DND-41 (cell line): ENCODE data around the gene BMP7.

Experiments
- EZH2 ChIP-seq: IDR thresholded peaks from 3 replicates; pipeline ENCODE4 v1.6.1; 2012; ENCODE audit warnings: borderline replicate concordance, low read depth, mild to moderate bottlenecking, moderate library complexity, low read length, inconsistent platforms; ENCODE audit not compliant: severe bottlenecking
- TF ChIP-seq, protein P1 (sequence below): IDR thresholded peaks from 2 replicates; pipeline ENCODE4 v1.5.1; 2012; ENCODE audit warnings: borderline replicate concordance, low read length, moderate library complexity, mild to moderate bottlenecking; ENCODE audit not compliant: poor library complexity, severe bottlenecking; ENCODE audit errors: extremely low read depth

DNA sequence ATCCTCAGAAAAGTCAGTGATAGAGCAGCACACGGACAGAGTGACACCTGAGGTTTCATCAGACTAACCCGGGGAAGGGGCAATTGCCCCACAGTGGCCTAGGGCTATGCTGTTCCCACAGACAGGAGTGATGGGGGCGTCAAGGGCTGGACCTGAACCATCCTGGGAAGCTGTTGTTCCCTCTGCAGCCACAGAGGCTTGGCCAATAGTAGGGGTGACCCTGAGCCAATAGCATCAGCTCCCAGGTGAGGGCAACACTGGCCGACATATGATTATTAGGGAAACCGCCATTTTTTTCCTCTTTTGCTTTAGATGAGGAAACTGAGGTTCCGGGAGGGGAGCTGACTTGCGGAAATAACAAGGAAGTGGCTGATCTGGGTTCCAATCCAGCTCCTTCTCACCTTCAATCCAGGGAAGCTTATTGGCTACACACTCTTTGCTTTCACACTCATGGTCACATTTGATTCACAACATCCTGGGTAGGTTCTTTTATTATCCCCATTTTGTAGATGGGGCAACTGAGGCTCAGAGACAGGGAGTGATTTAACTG is 126.0 kb downstream of the BMP7 start:
- TF ChIP-seq, protein P1, sequence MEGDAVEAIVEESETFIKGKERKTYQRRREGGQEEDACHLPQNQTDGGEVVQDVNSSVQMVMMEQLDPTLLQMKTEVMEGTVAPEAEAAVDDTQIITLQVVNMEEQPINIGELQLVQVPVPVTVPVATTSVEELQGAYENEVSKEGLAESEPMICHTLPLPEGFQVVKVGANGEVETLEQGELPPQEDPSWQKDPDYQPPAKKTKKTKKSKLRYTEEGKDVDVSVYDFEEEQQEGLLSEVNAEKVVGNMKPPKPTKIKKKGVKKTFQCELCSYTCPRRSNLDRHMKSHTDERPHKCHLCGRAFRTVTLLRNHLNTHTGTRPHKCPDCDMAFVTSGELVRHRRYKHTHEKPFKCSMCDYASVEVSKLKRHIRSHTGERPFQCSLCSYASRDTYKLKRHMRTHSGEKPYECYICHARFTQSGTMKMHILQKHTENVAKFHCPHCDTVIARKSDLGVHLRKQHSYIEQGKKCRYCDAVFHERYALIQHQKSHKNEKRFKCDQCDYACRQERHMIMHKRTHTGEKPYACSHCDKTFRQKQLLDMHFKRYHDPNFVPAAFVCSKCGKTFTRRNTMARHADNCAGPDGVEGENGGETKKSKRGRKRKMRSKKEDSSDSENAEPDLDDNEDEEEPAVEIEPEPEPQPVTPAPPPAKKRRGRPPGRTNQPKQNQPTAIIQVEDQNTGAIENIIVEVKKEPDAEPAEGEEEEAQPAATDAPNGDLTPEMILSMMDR, result no peak
- no peak for TF ChIP-seq EZH2
